HG02970 (cell line): ENCODE data around the gene PACRG.

Source experiments
- ATAC-seq: cut with Tn5 transposase; IDR thresholded peaks from one replicate; pipeline ENCODE4 v1.9.1; 2021; ENCODE audit warnings: mild to moderate bottlenecking, moderate library complexity, moderate number of reproducible peaks; ENCODE audit not compliant: unreplicated experiment, low FRiP score

PACRG gene

DNA sequence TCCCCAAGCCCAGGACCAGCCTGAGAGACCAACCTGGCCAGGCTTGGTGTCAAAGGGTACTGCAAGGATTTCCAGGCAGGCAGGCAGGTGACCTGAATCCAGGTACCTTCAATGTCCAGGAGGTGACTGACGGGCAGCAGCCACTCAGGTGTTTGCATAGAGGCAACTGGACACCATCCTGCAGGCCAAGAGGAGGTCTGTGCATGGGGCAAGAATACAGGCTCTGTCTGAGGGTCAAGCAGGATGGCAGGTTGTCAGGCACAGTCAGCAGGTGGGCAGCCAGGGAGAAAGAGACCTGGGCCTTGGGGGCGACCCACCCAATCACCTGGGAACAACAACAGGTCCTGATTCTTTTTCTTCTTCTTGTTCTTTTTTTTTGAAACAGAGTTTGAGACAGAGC lies 527.5 kb downstream of the PACRG start:
- no peak for ATAC-seq

DNA sequence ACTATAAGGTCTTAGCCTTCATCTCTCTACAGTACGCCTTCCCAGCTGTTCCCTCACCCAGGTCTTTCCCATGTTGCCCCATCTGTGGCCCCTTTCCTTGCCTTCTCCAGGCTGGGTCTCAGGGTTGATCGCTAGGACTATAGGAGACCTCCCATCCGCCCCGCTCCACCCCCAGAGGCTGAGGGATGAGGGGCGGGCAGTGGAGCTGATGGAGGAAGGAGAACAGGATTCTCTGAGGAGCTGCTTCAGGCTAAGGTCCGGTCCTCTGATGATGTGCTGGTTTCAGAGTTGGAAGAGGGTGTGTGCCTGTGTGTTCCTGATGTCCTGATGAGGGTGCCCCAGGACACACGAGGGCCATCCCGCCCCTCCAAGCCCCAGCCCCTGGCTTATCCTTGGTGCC lies 531.9 kb downstream of the PACRG start:
- no peak for ATAC-seq

DNA sequence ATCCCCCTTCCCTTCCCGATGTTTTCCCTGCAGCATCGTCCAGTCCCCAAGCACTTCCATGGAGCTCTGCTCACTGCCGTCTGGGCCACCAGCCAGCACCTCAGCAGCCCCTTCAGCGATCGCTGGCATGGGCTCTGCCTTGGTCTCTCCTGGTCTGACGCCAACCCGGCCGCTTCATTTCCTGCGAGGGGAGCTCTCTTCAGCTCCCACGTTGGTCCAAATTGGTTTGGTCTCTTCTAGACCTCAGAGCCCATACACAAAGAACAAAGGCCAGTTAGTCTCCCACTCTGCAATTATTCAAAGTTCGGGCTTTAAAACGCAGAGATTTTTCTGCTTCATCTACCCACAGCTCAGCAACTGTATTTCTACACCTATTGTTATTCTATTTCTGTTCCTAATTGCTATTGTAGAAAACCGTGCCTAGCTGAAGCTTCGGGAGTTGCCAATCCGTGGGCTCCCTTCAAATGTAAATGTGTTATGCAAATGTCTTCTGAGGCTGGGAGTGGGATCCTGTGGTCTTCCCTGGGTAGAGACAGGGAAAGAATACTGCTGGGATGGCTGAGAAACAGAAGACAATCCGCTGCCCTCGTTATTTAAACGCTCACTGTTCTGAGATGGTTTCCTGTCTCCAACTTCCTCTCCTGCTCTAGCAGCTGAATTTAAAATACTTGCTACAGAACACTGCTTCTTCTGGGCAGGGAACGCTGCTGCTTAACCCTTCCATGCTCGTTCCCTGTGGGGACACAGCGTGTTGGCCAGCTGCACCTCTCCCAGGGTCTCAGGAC lies 532.5 kb downstream of the PACRG start:
- no peak for ATAC-seq

DNA sequence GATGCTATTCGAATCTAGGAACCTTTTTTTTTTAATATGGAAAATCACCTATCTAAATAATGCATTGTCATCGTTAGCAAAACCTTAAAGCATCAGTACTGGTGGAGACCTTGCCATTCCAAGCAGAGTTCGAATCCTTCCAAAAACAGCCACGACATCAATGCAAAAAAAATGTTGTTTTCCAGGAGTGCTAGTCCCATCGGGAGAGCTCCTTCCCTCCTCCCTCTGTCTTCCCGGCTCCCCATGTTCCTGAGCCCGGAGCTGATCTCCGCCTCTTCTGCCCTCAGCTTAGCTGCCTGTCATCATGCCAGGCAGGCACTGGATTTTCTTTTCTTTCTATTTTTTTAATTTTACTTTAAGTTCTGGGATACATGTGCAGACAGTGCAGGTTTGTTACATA lies 533.1 kb downstream of the PACRG start:
- no peak for ATAC-seq

DNA sequence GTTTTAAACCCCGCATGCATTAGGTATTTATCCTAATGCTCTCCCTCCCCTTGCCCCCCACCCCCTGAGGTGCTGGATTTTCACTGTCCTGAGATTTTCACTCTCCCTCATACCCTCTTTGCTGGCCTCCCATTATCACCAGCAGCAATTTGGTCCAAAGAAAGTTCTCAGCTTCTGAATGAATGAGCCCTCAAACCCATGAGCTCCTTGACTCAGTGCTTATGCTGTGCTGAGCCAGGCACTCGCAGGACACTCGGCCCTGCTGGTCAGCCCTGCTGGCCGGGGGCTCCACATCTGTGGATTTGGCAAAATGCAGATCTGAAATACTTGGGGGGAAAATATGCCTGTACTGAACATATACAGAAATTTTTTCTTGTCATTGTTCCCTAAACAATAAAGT lies 533.6 kb downstream of the PACRG start:
- ATAC-seq: no peak

DNA sequence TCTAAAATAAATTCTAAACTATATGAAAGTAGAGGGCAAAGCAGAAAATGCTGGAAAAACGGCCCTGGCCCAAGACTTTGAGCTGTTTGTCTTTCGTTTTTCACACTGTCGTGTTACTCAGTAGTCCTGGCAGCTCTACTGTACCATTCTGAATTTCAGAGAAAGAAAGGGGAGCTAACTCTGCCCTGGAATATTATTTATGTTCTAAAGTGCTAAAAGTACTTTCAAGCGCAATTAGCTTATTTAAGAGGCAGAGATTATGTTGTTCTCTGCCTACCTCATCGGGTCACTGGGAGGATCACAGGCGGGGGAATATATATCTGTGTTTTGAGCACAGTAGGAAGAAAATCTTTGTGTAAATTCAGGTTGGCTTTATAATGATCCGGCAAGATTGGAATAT lies 534.3 kb downstream of the PACRG start:
- ATAC-seq: no peak

DNA sequence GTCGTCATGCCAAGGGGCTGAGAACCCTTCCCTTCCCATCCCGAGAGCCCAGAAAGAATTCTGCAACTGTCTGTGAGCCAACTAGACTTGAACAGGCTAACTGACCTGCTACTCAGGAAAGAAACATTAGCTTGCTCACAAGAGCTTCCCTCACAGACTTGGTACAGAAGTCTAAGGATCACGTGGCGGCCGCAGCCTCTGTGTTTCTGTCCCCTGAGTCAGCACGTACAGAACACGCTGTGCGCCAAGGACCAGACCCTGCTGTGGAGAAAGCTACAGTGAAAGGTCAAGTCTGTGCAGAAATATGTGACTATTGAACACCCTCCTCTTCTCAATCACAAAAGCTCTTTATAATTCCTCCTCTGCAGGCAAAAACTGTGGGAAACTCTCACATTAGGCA lies 535.4 kb downstream of the PACRG start:
- no peak for ATAC-seq

DNA sequence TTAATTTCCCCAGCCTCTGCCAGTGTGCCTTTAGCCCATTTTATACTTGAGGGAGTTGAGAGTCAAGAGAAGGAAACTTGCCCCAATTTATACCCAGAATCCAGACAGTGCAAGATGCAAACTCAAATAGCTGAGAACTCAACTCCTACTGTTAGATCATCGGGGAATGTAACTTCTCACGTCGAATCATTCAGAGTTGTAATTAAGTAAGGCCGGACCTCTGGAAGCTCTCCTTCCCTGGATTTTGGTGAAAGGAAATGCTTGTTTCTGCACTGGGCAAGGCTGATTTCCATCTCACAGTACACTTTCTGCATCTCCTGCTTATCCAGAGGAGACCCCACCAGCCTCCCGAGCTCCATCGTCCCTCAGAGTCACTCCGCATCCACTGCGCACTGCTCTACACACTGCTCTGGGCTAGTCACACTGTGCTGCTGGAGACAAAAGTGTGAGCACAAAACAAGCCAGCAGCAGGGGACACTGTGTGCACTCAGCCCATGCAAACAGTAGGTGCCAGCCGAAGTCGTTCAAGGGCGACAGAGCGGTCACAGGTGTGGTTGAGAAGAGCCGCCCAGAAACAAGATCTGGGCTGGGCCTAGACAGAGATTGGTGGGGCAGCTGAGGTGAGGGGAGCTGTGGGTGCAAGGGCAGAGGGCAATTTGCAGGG lies 536.4 kb downstream of the PACRG start:
- no peak for ATAC-seq

DNA sequence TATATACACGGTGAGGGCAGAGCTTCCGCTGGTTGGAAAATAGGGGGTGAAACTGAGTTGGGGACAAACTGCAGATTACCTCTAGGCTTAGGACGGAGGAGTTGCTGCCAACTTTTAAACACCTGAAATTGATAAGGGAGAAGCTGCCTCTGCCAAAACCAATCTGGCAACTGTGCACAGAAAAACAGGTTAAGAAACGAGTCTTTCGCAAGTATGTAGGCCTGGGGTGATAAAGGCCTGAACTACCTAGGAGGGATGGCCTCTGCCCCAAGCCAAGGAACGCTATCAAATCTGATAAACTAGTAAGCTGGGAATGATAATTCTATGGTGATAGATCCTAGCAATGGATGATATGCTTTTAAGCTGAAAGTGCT lies 536.9 kb downstream of the PACRG start:
- ATAC-seq: no peak

DNA sequence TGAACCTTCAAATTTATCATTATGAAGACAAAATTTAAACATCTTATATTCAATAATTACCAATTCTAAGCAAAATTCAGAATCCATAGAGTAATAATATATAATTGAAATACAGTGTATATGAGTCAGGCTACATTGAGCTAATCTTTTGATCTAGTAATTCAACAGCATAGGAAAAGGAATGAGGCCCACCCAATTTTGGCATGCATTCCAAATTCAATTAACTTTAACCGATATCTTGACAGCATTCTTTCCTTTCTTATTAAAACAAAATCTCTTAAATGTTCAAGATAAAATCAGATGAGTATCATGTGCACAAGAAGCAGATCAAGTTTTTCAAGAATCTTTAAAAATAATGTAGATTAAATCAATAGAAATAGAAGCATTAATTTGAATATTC lies 553.9 kb downstream of the PACRG start:
- ATAC-seq: no peak

DNA sequence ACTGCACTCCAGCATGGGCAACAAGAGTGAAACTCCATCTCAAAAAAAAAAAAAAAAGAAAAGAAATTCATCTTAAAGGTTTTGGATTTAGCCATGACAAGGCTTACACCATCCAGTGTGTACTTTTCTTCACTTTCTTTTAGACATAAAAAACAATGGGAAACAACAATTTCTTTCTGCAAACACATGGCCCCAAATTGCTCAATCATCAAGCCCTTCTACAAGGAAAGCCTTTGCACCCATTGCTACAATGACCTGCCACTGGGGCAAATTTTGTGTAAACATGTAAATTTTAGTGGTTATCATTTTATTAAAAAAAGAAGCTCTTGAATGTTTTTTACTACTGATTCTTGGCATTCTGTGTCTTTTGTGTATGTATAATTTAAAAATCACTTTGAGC lies 554.9 kb downstream of the PACRG start:
- ATAC-seq: no peak

DNA sequence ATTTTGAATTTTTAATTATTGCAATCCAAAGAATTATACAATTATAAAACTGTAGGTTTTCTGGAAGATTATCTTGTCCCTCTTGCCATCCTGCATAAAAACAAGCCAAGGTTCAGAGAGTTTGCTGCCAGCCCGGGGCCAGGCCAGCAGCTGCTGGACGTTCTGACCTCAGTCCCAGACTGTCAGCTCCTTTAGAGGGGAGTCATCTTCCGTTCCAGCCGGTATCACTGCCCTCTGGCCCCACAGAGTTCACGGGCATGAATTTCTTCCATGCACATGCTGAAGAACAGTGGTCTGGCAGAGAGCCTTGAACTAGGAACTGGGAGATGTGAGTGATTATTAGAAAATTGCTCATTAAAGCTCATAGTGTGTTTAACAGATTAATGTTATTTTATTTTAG lies 556.4 kb downstream of the PACRG start:
- ATAC-seq: no peak

DNA sequence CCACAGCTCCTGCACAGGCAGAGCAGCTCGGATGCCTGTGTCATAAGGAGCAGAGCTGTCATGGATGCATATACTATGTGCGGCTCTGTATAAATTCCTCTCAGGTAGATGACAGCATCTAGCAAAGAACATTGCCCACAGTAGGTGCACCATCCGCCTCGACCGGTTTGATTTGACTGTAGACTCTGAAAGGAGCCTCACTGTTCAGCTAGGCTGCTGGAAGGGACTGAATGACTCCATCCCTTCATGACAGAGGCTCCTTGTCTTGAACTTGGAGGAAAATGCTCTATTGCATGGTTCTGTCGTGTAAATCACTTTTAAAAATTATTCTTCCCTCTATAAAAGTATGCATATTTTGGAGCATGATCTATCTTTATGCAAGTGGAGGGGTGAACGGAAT lies 557.9 kb downstream of the PACRG start:
- no peak for ATAC-seq

DNA sequence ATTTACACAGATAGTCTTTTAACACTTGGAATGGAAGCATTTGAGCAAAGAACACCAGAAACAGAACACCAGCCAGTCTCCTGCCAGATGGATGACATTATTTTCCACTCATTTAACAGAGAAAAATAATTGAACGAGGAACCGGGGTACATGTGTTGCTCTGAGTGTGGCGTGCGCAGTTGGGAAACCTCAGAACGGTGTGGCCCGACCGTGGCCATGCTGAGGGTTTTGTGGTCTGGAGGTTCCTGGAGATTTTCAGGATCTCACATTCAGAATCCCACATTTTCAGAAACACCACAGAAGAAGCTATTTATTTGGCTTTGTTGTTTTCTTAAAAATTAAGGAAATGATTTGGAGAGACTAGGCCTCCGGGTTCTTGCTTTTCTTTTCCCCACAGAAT lies 559.9 kb downstream of the PACRG start:
- no peak for ATAC-seq

DNA sequence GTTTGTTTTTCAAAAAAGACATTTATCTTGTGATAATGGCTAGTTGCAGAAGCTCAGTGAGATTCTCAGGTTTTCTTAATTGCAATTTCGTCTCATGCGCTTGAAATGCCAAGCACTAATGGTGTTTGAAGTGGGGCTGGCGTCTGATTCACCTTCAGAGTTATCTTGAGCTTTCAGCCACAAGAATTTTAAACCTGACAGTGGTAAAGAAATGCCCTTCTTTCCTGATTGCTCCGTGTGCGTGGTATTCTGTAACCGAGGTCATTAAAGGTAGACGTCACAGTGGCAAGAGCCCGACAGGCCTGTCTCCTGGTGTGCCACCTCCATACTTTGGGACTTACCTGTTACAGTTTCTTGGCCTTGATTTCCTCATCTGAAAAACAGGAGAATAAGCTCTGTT lies 560.3 kb downstream of the PACRG start:
- no peak for ATAC-seq

DNA sequence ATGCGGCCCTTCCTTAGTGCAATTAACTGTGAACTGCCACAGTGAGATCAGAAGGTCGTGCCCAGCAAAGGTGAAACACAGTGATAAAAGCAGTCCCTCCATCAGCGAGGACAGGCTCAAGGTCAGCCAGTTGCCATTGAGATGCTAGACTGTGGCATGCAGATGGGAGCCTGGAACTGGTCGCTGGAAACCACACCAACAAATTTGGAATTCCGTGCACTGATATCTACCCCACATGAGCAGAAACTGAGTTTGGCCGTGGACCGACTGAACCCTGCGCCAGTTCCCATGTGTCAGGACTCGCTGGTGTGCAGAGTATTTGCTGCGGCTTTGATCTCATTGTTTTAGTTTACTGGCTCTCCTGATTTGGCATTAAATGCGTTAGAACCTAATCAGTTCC lies 561.1 kb downstream of the PACRG start:
- no peak for ATAC-seq

DNA sequence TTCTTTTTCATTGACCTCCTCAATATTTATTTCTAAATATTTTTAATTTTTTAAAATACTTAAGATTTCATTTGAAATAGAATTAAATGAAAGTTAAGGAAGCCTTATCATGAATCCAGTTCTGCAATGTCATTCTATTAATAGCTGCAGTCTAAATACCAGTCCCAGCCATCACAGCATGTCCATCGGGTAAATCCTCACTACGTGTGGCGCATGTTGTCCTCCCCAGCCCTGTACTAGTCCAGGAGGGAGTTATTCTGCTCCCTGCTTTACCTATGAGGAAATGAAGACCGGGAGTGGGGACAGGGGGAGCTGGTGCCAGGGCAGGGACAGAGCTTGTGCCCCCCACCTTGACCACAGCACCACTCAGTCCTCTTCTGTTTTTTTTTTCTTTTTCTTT lies 561.7 kb downstream of the PACRG start:
- ATAC-seq: no peak

DNA sequence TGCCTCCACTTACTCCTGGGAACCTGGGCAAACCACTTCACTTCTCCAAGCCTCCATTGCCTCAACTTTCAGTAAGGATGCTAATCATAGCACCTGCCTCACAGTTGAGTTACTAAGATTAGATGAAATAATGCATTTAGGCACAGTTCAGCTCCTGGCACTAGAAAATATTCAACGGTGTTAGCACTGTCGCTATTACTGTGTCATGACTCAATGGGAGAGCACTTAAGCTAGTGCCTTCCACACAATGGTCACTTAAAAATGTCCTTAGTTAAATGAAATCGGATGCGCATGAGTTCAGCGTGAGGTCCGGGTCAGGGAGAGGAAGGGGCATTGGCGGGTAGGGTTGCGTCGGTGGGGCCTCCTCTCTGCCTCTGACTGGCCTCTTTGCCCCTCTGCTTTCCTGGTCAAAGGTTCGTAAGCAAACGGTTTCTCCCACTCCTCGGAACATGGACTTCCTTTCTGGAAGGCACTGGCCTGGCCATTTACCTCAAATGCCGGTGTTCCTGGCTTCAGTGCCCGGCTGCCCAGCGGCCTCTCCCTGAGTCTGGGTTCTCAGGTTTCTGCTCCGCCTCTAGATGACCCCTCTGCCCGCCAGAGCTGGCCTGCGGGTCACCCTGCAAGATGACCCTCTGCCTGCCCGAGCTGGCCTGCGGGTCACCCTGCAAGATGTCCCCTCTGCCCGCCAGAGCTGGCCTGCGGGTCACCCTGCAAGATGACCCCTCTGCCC lies 562.9 kb downstream of the PACRG start:
- no peak for ATAC-seq

DNA sequence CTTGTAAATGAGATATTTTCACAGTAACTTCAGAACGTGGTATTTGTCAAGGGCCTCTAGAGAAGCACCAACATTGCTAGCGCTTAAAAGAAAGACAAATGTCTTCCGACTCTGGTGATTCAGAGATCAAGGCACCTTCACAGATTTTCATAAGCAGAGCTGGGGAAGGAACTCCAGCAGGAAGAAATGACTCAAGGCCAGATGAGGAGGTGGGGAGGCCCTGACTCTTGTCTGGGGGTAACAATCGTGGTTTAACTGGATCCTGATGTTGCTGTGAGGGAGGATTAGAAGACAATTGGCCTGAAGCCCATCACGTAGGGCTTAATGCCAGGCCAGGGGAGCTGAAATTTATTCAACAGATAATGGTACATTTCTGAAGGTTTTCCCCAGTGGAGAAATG lies 563.8 kb downstream of the PACRG start:
- no peak for ATAC-seq

DNA sequence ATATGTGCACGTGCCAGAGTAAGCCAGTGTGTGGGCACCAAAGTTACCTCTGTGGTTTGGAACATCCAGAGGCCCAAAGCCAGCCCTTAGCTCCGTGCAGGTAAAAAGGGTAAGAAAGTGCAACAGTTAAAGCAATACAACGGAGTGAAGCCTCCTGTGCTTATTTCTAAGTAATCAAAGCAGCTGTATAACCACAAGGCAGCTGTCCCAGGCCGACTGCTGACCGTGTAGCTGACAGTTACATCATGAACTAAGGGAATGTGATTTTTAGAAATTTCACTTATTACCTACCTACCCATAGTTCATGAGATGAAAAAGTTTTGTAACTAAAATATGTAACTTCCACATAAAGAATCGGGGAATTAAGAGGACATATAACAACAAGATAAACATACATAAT lies 565.5 kb downstream of the PACRG start:
- no peak for ATAC-seq

DNA sequence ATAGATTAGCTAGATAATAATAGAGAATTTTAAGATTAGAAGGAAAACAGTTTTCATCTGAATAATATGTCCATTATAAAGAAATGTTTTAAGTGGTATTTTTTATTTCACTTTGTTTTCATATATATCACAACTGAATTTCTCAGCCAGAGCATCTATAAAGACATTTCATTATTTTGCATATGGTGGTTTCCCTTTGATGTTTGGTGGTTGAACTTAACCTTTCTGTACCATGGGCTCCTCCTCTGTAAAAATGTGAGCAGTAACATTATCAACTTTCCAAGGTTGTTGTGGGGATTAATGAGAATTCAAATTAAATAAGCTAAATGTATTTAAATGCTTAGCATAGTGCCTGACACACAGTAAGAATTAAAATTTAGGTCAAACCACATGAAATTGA lies 567.0 kb downstream of the PACRG start:
- ATAC-seq: no peak
